Neural progenitor cell (in vitro differentiated cells): ENCODE measurements around the gene LATS1.

ENCODE experiments used
- EZH2 ChIP-seq: fragments of 200-600 bp; sonication (generic); IDR thresholded peaks from 2 replicates; pipeline ENCODE4 v1.6.1; 2017; ENCODE audit warnings: antibody characterized with exemption, mild to moderate bottlenecking, moderate library complexity
- EZH2phosphoT487 ChIP-seq: fragments of 200-600 bp; sonication (generic); IDR thresholded peaks from 2 replicates; pipeline ENCODE4 v1.6.1; 2017; ENCODE audit warnings: antibody characterized with exemption
- TF ChIP-seq, protein P1 (sequence below): fragments of 200-600 bp; sonication (generic); IDR thresholded peaks from 2 replicates; pipeline ENCODE4 v1.5.1; 2017; ENCODE audit warnings: antibody characterized with exemption, mild to moderate bottlenecking

DNA sequence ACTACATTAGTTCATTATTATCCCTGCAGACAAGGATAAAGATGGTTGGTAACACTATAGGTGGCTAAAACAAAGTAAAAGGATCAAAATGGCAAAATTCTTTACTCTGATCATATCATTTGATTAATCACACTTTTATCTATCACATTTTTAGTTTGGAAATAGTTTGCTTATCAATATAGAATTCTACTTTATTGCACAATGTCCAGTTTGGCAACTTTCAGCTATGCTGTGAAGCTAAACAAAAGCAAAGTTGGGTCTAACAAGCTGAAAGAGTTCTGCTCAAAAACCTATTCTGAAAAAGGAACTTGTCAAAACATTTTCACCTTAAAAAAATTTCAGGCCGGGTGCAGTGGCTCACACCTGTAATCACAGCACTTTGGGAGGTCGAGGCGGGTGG, 7.9 kb upstream of the LATS1 start:
- TF ChIP-seq, protein P1, sequence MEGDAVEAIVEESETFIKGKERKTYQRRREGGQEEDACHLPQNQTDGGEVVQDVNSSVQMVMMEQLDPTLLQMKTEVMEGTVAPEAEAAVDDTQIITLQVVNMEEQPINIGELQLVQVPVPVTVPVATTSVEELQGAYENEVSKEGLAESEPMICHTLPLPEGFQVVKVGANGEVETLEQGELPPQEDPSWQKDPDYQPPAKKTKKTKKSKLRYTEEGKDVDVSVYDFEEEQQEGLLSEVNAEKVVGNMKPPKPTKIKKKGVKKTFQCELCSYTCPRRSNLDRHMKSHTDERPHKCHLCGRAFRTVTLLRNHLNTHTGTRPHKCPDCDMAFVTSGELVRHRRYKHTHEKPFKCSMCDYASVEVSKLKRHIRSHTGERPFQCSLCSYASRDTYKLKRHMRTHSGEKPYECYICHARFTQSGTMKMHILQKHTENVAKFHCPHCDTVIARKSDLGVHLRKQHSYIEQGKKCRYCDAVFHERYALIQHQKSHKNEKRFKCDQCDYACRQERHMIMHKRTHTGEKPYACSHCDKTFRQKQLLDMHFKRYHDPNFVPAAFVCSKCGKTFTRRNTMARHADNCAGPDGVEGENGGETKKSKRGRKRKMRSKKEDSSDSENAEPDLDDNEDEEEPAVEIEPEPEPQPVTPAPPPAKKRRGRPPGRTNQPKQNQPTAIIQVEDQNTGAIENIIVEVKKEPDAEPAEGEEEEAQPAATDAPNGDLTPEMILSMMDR = no peak
- TF ChIP-seq EZH2phosphoT487 (no peak), EZH2 (no peak)
